ENCODE data around the gene ELFN2.
"Not testable (repeated sequence)": the region's sequence is repeated elsewhere in the genome, so short reads cannot be mapped to it uniquely, and the experiment has no call there.

ELFN2 gene

GRCh38 chr22:37471727-37472417 is 44.6 kb upstream of the ELFN2 start:
- no peak overlapping the region for H3K4me3 ChIP-seq (ENCODE audit: control insufficient read depth in 1 of 7, extremely low read depth in 1 of 7, insufficient read depth in 4 of 7, low read depth in 2 of 7, low read length in 6 of 7)
- no peak for DNase-seq
- no peak overlapping the region for H3K27ac ChIP-seq (ENCODE audit: insufficient read depth in 1 of 2, low read depth in 1 of 2, low read length in 2 of 2, poor library complexity in 1 of 2, severe bottlenecking in 2 of 2)
- ChIA-PET POLR2A (interaction anchor here (0.9 to 1.2 kb wide), 3 partner anchors 27 to 121 kb away, joined by 3 to 4 read pairs (median 3); no protein-coding TSS in a partner anchor), CTCF (interaction anchor here (0.9 to 5.9 kb wide), 12 partner anchors 10 to 155 kb away, joined by 3 to 59 read pairs (median 8); partner anchors contain the start of gene MFNG)
- peaks cover 20 to 86% (median 67%) of the 10 kb centered on the region in 4 experiments for H3K36me3 ChIP-seq (ENCODE audit: control insufficient read depth in 4 of 4, insufficient read depth in 4 of 4, low read length in 3 of 4)
- no peaks in the 10 kb centered on the region for H3K4me1 ChIP-seq (ENCODE audit: control extremely low read depth in 1 of 4, control insufficient read depth in 4 of 4, insufficient read depth in 4 of 4, low read length in 3 of 4)
- WGBS (ENCODE audit: insufficient coverage) = 100% methylated on average over 3 of the region's 9 CpGs
- H3K27me3 ChIP-seq (replicated peaks in 2 of 5; ENCODE audit: control insufficient read depth in 4 of 5, insufficient read depth in 5 of 5, low read length in 4 of 5) = no peaks in the 10 kb centered on the region
- no peaks in the 10 kb centered on the region for H3K9me3 ChIP-seq (ENCODE audit: control extremely low read depth in 1 of 5, control insufficient read depth in 4 of 5, insufficient read depth in 2 of 5, low read depth in 1 of 5, low read length in 4 of 5)

GRCh38 chr22:37470087-37470445 is 42.8 kb upstream of the ELFN2 start:
- ChIA-PET POLR2A (no interaction called here), CTCF (interaction anchor here (0.9 to 5.9 kb wide), 5 partner anchors 13 to 91 kb away, joined by 3 to 59 read pairs (median 3); partner anchors contain the start of gene MFNG)
- 94% methylated on average over 4 of the region's 5 CpGs for WGBS (ENCODE audit: insufficient coverage)
- Histone ChIP-seq H3K27ac (ENCODE audit: insufficient read depth in 1 of 2, low read depth in 1 of 2, low read length in 2 of 2, poor library complexity in 1 of 2, severe bottlenecking in 2 of 2) (no peak overlapping the region), H3K4me1 (ENCODE audit: control extremely low read depth in 1 of 4, control insufficient read depth in 4 of 4, insufficient read depth in 4 of 4, low read length in 3 of 4) (peaks cover 0 to under 1% (median 0%) of the 10 kb centered on the region in 4 experiments), H3K27me3 (replicated peaks in 2 of 5; ENCODE audit: control insufficient read depth in 4 of 5, insufficient read depth in 5 of 5, low read length in 4 of 5) (no peaks in the 10 kb centered on the region), H3K4me3 (ENCODE audit: control insufficient read depth in 1 of 7, extremely low read depth in 1 of 7, insufficient read depth in 4 of 7, low read depth in 2 of 7, low read length in 6 of 7) (no peak overlapping the region), H3K36me3 (ENCODE audit: control insufficient read depth in 4 of 4, insufficient read depth in 4 of 4, low read length in 3 of 4) (peaks cover 23 to 80% (median 64%) of the 10 kb centered on the region in 4 experiments), H3K9me3 (ENCODE audit: control extremely low read depth in 1 of 5, control insufficient read depth in 4 of 5, insufficient read depth in 2 of 5, low read depth in 1 of 5, low read length in 4 of 5) (no peaks in the 10 kb centered on the region)
- DNase-seq = no peak

GRCh38 chr22:37469416-37470086 is 42.3 kb upstream of the ELFN2 start:
- ChIA-PET CTCF (interaction anchor here (0.9 to 5.9 kb wide), 5 partner anchors 13 to 92 kb away, joined by 3 to 59 read pairs (median 3); partner anchors contain the start of gene MFNG), POLR2A (no interaction called here)
- Histone ChIP-seq H3K9me3 (ENCODE audit: control extremely low read depth in 1 of 5, control insufficient read depth in 4 of 5, insufficient read depth in 2 of 5, low read depth in 1 of 5, low read length in 4 of 5) (no peaks in the 10 kb centered on the region), H3K4me1 (ENCODE audit: control extremely low read depth in 1 of 4, control insufficient read depth in 4 of 4, insufficient read depth in 4 of 4, low read length in 3 of 4) (peaks cover 0 to 5% (median 2%) of the 10 kb centered on the region in 4 experiments), H3K27ac (ENCODE audit: insufficient read depth in 1 of 2, low read depth in 1 of 2, low read length in 2 of 2, poor library complexity in 1 of 2, severe bottlenecking in 2 of 2) (no peak overlapping the region), H3K4me3 (ENCODE audit: control insufficient read depth in 1 of 7, extremely low read depth in 1 of 7, insufficient read depth in 4 of 7, low read depth in 2 of 7, low read length in 6 of 7) (no peak overlapping the region), H3K36me3 (ENCODE audit: control insufficient read depth in 4 of 4, insufficient read depth in 4 of 4, low read length in 3 of 4) (peaks cover 23 to 75% (median 60%) of the 10 kb centered on the region in 4 experiments), H3K27me3 (replicated peaks in 2 of 5; ENCODE audit: control insufficient read depth in 4 of 5, insufficient read depth in 5 of 5, low read length in 4 of 5) (no peaks in the 10 kb centered on the region)
- WGBS (ENCODE audit: insufficient coverage) = 100% methylated on average over 5 of the region's 8 CpGs
- no peak for DNase-seq

GRCh38 chr22:37468201-37468695 is 41.0 kb upstream of the ELFN2 start:
- H3K27me3 ChIP-seq (replicated peaks in 2 of 5; ENCODE audit: control insufficient read depth in 4 of 5, insufficient read depth in 5 of 5, low read length in 4 of 5); H3K9me3 ChIP-seq (ENCODE audit: control extremely low read depth in 1 of 5, control insufficient read depth in 4 of 5, insufficient read depth in 2 of 5, low read depth in 1 of 5, low read length in 4 of 5); CTCF ChIA-PET; H3K27ac ChIP-seq (ENCODE audit: insufficient read depth in 1 of 2, low read depth in 1 of 2, low read length in 2 of 2, poor library complexity in 1 of 2, severe bottlenecking in 2 of 2); POLR2A ChIA-PET; H3K4me3 ChIP-seq (ENCODE audit: control insufficient read depth in 1 of 7, extremely low read depth in 1 of 7, insufficient read depth in 4 of 7, low read depth in 2 of 7, low read length in 6 of 7); DNase-seq: not testable (repeated sequence)
- H3K4me1 ChIP-seq (ENCODE audit: control extremely low read depth in 1 of 4, control insufficient read depth in 4 of 4, insufficient read depth in 4 of 4, low read length in 3 of 4) = peaks cover 0 to 11% (median 8%) of the 10 kb centered on the region in 4 experiments
- peaks cover 23 to 62% (median 48%) of the 10 kb centered on the region in 4 experiments for H3K36me3 ChIP-seq (ENCODE audit: control insufficient read depth in 4 of 4, insufficient read depth in 4 of 4, low read length in 3 of 4)
- 99% methylated on average over 12 of the region's 14 CpGs for WGBS (ENCODE audit: insufficient coverage)

GRCh38 chr22:37467391-37467955 is 40.2 kb upstream of the ELFN2 start:
- POLR2A ChIA-PET = no interaction called here
- DNase-seq = no peak
- no peak overlapping the region for H3K27ac ChIP-seq (ENCODE audit: insufficient read depth in 1 of 2, low read depth in 1 of 2, low read length in 2 of 2, poor library complexity in 1 of 2, severe bottlenecking in 2 of 2)
- no peak overlapping the region for H3K4me3 ChIP-seq (ENCODE audit: control insufficient read depth in 1 of 7, extremely low read depth in 1 of 7, insufficient read depth in 4 of 7, low read depth in 2 of 7, low read length in 6 of 7)
- H3K36me3 ChIP-seq (ENCODE audit: control insufficient read depth in 4 of 4, insufficient read depth in 4 of 4, low read length in 3 of 4) = peaks cover 23 to 58% (median 45%) of the 10 kb centered on the region in 4 experiments
- WGBS (ENCODE audit: insufficient coverage) = 93% methylated on average over 6 of the region's 14 CpGs
- peaks cover 0 to 11% (median 8%) of the 10 kb centered on the region in 4 experiments for H3K4me1 ChIP-seq (ENCODE audit: control extremely low read depth in 1 of 4, control insufficient read depth in 4 of 4, insufficient read depth in 4 of 4, low read length in 3 of 4)
- no peaks in the 10 kb centered on the region for H3K27me3 ChIP-seq (replicated peaks in 2 of 5; ENCODE audit: control insufficient read depth in 4 of 5, insufficient read depth in 5 of 5, low read length in 4 of 5)
- no peaks in the 10 kb centered on the region for H3K9me3 ChIP-seq (ENCODE audit: control extremely low read depth in 1 of 5, control insufficient read depth in 4 of 5, insufficient read depth in 2 of 5, low read depth in 1 of 5, low read length in 4 of 5)
- CTCF ChIA-PET = interaction anchor here (1.0 kb wide), 1 partner anchor 10 kb away, joined by 3 read pairs; no protein-coding TSS in a partner anchor

GRCh38 chr22:37464181-37464580 is 36.9 kb upstream of the ELFN2 start:
- peak in 2 of 3 donors; percentile 60 to 69 for DNase-seq
- peaks cover 12 to 33% (median 22%) of the 10 kb centered on the region in 4 experiments for H3K36me3 ChIP-seq (ENCODE audit: control insufficient read depth in 4 of 4, insufficient read depth in 4 of 4, low read length in 3 of 4)
- WGBS (ENCODE audit: insufficient coverage) = no CpG with 5 or more reads among the region's 4 CpGs
- H3K27ac ChIP-seq (ENCODE audit: insufficient read depth in 1 of 2, low read depth in 1 of 2, low read length in 2 of 2, poor library complexity in 1 of 2, severe bottlenecking in 2 of 2) = no peak overlapping the region
- H3K27me3 ChIP-seq (replicated peaks in 2 of 5; ENCODE audit: control insufficient read depth in 4 of 5, insufficient read depth in 5 of 5, low read length in 4 of 5) = no peaks in the 10 kb centered on the region
- no peak overlapping the region for H3K4me3 ChIP-seq (ENCODE audit: control insufficient read depth in 1 of 7, extremely low read depth in 1 of 7, insufficient read depth in 4 of 7, low read depth in 2 of 7, low read length in 6 of 7)
- H3K9me3 ChIP-seq (ENCODE audit: control extremely low read depth in 1 of 5, control insufficient read depth in 4 of 5, insufficient read depth in 2 of 5, low read depth in 1 of 5, low read length in 4 of 5) = no peaks in the 10 kb centered on the region
- POLR2A ChIA-PET = interaction anchor here (0.6 kb wide), 1 partner anchor 205 kb away, joined by 3 read pairs; no protein-coding TSS in a partner anchor
- peaks cover 0 to 11% (median 8%) of the 10 kb centered on the region in 4 experiments for H3K4me1 ChIP-seq (ENCODE audit: control extremely low read depth in 1 of 4, control insufficient read depth in 4 of 4, insufficient read depth in 4 of 4, low read length in 3 of 4)
- CTCF ChIA-PET = interaction anchor here (1.1 kb wide), 1 partner anchor 263 kb away, joined by 3 read pairs; no protein-coding TSS in a partner anchor

Measured in common myeloid progenitor, CD34-positive (primary cell).